Measurements from ENCODE around the gene EBF4. TPM values are rescaled to one million over a fixed set of nuclear protein-coding genes. Genes with fewer than 3 reads are reported as not detected.

Gene EBF4
- total and polyA plus RNA-seq, 2 of the 8 experiments (the other 6 are each of a cell fraction or from before 2014, with no cell fraction given), result 1.2 to 2.9 TPM

GRCh38 chr20:2762578-2763131 is 70.1 kb downstream of the EBF4 start:
- H3K23ac ChIP-seq (ENCODE audit: insufficient read length), result no peak overlapping the region
- POLR2A ChIA-PET (ENCODE audit: partially characterized antibody), result interaction anchor here (0.6 to 1.0 kb wide), 2 partner anchors 110 to 325 kb away, joined by 3 read pairs; partner anchors contain the start of gene NOP56
- H2BK120ac ChIP-seq (replicated peaks; ENCODE audit: low read depth, low read length), result no peak overlapping the region
- H2BK15ac ChIP-seq (ENCODE audit: low read length), result no peak overlapping the region
- no peak overlapping the region for H2BK12ac ChIP-seq (ENCODE audit: low read depth, low read length)
- H3K27me3 ChIP-seq (replicated peaks in 1 of 4; ENCODE audit: control insufficient read depth in 3 of 4, extremely low read depth in 1 of 4, insufficient read depth in 3 of 4, low read length in 3 of 4), result peaks cover 0 to 5% (median 0%) of the 10 kb centered on the region in 4 experiments; a peak in 2 of 7 replicates
- no peak overlapping the region for H3K27ac ChIP-seq (ENCODE audit: low read depth, low read length)
- no peak for DNase-seq (ENCODE audit: low read depth in 1 of 2, low spot score in 2 of 2)
- H3K4me2 ChIP-seq (ENCODE audit: insufficient read depth in 1 of 2, low read depth in 2 of 2, low read length in 2 of 2), result no peak overlapping the region
- H3K18ac ChIP-seq (ENCODE audit: extremely low read depth, low read length), result no peak overlapping the region
- no peak for FAIRE-seq
- CTCF ChIA-PET (ENCODE audit: partially characterized antibody), result interaction anchor here (0.7 to 3.5 kb wide), 12 partner anchors 9 to 238 kb away, joined by 3 to 23 read pairs (median 5); partner anchors contain the start of gene TMEM239
- WGBS, 2 experiments (ENCODE audit: extremely low coverage in 1 of 2, insufficient coverage in 1 of 2, insufficient read length in 1 of 2, insufficient replicate concordance in 2 of 2, low coverage in 1 of 2, low lambda C conversion rate in 2 of 2, missing lambda C conversion rate in 1 of 2), result 79% methylated on average over 2 of the region's 2 CpGs; no CpG with 5 or more reads in 1 of the 2 experiments
- peaks cover 0 to 16% (median 9%) of the 10 kb centered on the region in 4 experiments for H3K4me1 ChIP-seq (replicated peaks in 1 of 4; ENCODE audit: control insufficient read depth in 3 of 4, insufficient read depth in 4 of 4, low read length in 3 of 4)
- H2AK5ac ChIP-seq (ENCODE audit: low read depth, low read length), result no peak overlapping the region
- H3K4ac ChIP-seq (replicated peaks; ENCODE audit: insufficient read length, low read depth, low read length), result no peak overlapping the region
- no peaks in the 10 kb centered on the region for H3K79me1 ChIP-seq (ENCODE audit: low read depth, low read length)
- no peak overlapping the region for H2AFZ ChIP-seq (ENCODE audit: low read length)
- H4K8ac ChIP-seq (ENCODE audit: extremely low read depth, insufficient read depth, low read length), result no peak overlapping the region
- no peak overlapping the region for H2BK5ac ChIP-seq (ENCODE audit: low read depth, low read length)
- no peak overlapping the region for H3K56ac ChIP-seq (replicated peaks; ENCODE audit: insufficient read length, low read depth, low read length)
- H3K9ac ChIP-seq (replicated peaks in 1 of 4; ENCODE audit: extremely low read depth in 1 of 4, low read depth in 3 of 4, low read length in 3 of 4), result no peak overlapping the region
- no peak overlapping the region for H2BK20ac ChIP-seq (ENCODE audit: low read length)
- H3K36me3 ChIP-seq (ENCODE audit: control insufficient read depth in 2 of 4, insufficient read depth in 4 of 4, low read length in 3 of 4), result no peaks in the 10 kb centered on the region
- no peak overlapping the region for H4K91ac ChIP-seq (replicated peaks; ENCODE audit: insufficient read length, low read length)
- no peaks in the 10 kb centered on the region for H4K20me1 ChIP-seq (replicated peaks in 1 of 2; ENCODE audit: control insufficient read depth in 1 of 2, insufficient read depth in 2 of 2, low read length in 2 of 2)
- H3K79me2 ChIP-seq (ENCODE audit: control insufficient read depth in 1 of 2, insufficient read depth in 2 of 2, low read length in 2 of 2), result no peaks in the 10 kb centered on the region
- H4K5ac ChIP-seq (ENCODE audit: insufficient read length, low read depth, low read length), result no peak overlapping the region
- H3K4me3 ChIP-seq (ENCODE audit: extremely low read depth in 1 of 4, insufficient read depth in 2 of 4, low read depth in 3 of 4, low read length in 4 of 4), result no peak overlapping the region
- H3K23me2 ChIP-seq (ENCODE audit: low read depth, low read length), result peaks cover 3% of the 10 kb centered on the region; the same call in 1 of the 2 replicates
- no peaks in the 10 kb centered on the region for H3K9me3 ChIP-seq (ENCODE audit: insufficient read depth in 2 of 2, low read depth in 1 of 2, low read length in 1 of 2)
- H3K14ac ChIP-seq (ENCODE audit: insufficient read length), result no peak overlapping the region
- TF ChIP-seq EGR1 (IDR thresholded peaks at IDR 0.05; ENCODE audit: borderline replicate concordance, low read depth, low read length), result no peak
- TF ChIP-seq RFX5 (IDR thresholded peaks at IDR 0.05; ENCODE audit: borderline replicate concordance, low read depth, low read length), result no peak
- TF ChIP-seq TCF12 (IDR thresholded peaks at IDR 0.05; ENCODE audit: low read depth, low read length), result no peak
- TF ChIP-seq SRF (IDR thresholded peaks at IDR 0.05; ENCODE audit: low read depth, low read length), result no peak
- no peak for TF ChIP-seq POLR2AphosphoS5 (IDR thresholded peaks at IDR 0.05; ENCODE audit: low read depth, low read length)
- no peak for TF ChIP-seq BACH1 (IDR thresholded peaks at IDR 0.05; ENCODE audit: low read length)
- no peak for TF ChIP-seq RNF2 (IDR thresholded peaks at IDR 0.05; ENCODE audit: borderline replicate concordance, low read depth, low read length, missing control alignments, poor library complexity, severe bottlenecking)
- TF ChIP-seq RXRA (IDR thresholded peaks at IDR 0.05; ENCODE audit: insufficient read depth, low read depth, low read length), result no peak
- no peak for TF ChIP-seq GABPA (IDR thresholded peaks at IDR 0.05; ENCODE audit: borderline replicate concordance, insufficient read depth, low read length)
- TF ChIP-seq BRCA1 (IDR thresholded peaks at IDR 0.05; ENCODE audit: low read depth, low read length), result no peak
- TF ChIP-seq POU5F1 (IDR thresholded peaks at IDR 0.05; ENCODE audit: low read depth, low read length), result no peak
- TF ChIP-seq MAFK (IDR thresholded peaks at IDR 0.05; ENCODE audit: low read depth, low read length), result no peak
- TF ChIP-seq YY1 (IDR thresholded peaks at IDR 0.05; ENCODE audit: low read depth, low read length), result no peak
- no peak for TF ChIP-seq TAF1 (IDR thresholded peaks at IDR 0.05; ENCODE audit: low read depth, low read length)
- no peak for TF ChIP-seq JUND (IDR thresholded peaks at IDR 0.05; ENCODE audit: low read length)

Data from H1 (cell line).